OCI-LY1 (cell line): ENCODE measurements around the gene ZFYVE27.
A peak's percentile ranks its signal among the peaks of the same experiment; 100 is the strongest.

Experiments used
- CTCF ChIP-seq: fragments of 200-600 bp; sonication (generic), shearing (Covaris generic); IDR thresholded peaks from 2 replicates; pipeline ENCODE4 v1.5.1; 2017; ENCODE audit warnings: mild to moderate bottlenecking, antibody characterized with exemption, low read length, moderate library complexity, mixed read lengths
- EZH2 ChIP-seq: fragments of 200-600 bp; sonication (generic), shearing (Covaris generic); IDR thresholded peaks from 2 replicates; pipeline ENCODE4 v1.8.0; 2017; ENCODE audit warnings: borderline replicate concordance, mixed run types, mild to moderate bottlenecking, antibody characterized with exemption, low read length, moderate library complexity, mixed read lengths

DNA sequence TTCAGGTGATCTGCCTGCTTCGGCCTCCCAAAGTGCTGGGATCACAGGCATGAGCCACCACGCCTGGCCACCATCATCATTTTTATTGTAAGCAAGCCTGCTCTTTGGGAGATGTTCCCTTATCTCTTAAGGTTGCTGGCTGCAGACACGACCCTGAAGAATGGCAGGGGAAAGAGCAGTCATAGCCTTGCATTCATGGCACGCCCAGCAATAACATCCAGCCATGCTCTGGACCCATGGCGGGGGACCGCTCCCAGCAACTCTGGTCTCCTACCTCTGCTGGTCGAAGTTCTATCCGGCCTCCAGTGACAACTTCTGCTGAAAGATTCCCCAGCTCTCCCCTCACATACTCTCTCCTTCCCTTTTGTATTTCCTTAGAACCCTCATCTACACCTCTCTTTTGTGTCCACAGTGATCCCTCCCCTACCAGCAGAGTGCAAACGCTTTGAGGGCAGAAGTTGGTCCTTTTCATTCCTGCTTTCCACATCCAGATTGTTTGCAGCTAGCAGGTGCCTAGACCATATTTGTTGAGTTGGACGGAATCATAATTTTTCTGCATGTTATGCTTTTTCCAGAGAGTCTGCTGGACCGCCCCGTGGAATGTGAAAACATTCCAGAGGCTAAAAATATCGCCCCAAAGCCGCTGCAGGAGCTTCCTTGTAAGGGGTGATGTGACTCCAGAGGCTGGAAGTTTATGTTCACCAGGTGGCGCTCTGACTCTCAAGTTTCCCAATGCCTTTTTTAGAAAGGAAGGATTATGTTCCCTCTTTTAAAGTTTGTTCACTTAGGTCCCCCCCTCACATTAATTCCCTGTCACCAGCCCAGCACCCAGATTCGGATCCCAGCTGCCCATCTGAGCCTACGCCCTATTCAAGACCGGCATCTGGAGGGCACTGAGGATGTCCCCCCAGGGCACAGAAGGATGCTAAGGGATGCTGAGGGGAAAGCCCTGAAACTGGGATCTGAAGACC lies 27.7 kb upstream of the ZFYVE27 start:
- no peak for TF ChIP-seq EZH2
- peak; percentile 49 for TF ChIP-seq CTCF
